HG03442 (cell line): ENCODE results near the gene OR2Z1.
"Not testable (repeated sequence)": the region's sequence is repeated elsewhere in the genome, so short reads cannot be mapped to it uniquely, and the experiment has no call there.

ENCODE experiments used
- ATAC-seq: cut with Tn5 transposase; IDR thresholded peaks from one replicate; pipeline ENCODE4 v1.9.1; 2021; ENCODE audit warnings: mild to moderate bottlenecking, moderate library complexity; ENCODE audit not compliant: unreplicated experiment

Gene OR2Z1

DNA sequence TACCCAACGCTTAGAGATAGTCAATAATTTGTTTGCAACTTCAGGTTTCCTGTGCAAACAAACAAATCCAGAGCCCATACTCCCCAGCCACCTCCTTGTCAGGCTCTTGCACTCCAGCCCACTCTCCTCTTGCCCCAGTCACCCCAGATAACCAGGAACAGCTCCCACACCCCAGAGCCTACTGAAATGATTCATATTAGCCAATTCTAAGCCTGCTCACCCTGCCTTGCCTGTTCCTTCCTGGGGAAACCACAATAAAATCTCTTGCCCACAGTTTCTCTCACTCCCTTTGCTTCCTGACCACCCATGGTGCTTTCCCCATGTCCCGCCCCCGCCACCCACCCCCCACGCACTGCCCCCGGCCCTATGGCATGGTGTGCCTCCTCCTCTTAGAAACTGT, 19.1 kb upstream of the OR2Z1 start:
- no peak for ATAC-seq

DNA sequence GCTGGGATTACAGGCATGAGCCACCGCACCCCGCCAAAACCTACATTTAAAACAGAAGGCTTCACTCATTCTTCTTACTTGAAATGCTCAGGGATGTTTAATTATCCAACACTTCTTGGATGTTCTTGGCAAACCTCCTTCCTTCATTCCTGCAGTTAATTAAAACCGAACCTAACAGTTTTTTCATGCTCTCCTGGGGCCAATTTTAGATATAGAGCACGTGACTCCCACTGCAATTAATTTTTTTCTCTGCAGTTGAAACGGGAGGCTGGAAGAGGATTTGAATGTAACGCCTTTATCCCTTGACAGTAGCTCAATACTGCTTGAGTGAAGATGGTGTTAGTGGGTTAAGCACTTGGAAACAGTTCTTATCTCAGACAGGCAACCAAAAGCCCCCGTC, 18.2 kb upstream of the OR2Z1 start:
- no peak for ATAC-seq

DNA sequence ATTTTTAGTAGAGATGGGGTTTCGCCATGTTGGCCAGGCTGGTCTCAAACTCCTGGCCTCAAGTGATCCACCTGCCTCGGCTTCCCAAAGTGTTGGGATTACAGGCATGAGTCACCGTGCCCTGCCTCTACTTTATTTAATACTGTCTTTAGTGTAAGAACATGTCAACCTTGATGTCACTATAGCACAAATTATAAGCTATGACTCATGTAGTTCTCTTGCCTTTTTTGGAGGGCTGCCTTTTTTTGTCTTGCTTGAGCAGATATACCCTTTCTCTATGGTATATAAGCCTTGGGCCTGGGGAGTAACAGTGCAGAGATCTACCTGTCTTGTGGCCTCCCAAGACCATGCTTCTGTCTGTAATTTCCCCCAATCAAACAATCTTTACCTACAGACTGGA, 16.1 kb upstream of the OR2Z1 start:
- not testable (repeated sequence) for ATAC-seq

GRCh38 chr19:8705742-8706141, 15.7 kb upstream of the OR2Z1 start:
- ATAC-seq: no peak

- not testable (repeated sequence) for ATAC-seq
Observed at GRCh38 chr19:8710337-8710736, 11.1 kb upstream of the OR2Z1 start.

GRCh38 chr19:8722032-8722431, 598 bp downstream of the OR2Z1 start:
- ATAC-seq: no peak

GRCh38 chr19:8724276-8724675, 2.8 kb downstream of the OR2Z1 start:
- ATAC-seq: no peak

- no peak for ATAC-seq
Observed at GRCh38 chr19:8731428-8732169, 10.2 kb downstream of the OR2Z1 start.

GRCh38 chr19:8738377-8738776, 16.9 kb downstream of the OR2Z1 start:
- no peak for ATAC-seq

- ATAC-seq: not testable (repeated sequence)
Observed at GRCh38 chr19:8739291-8740065, 18.0 kb downstream of the OR2Z1 start.

DNA sequence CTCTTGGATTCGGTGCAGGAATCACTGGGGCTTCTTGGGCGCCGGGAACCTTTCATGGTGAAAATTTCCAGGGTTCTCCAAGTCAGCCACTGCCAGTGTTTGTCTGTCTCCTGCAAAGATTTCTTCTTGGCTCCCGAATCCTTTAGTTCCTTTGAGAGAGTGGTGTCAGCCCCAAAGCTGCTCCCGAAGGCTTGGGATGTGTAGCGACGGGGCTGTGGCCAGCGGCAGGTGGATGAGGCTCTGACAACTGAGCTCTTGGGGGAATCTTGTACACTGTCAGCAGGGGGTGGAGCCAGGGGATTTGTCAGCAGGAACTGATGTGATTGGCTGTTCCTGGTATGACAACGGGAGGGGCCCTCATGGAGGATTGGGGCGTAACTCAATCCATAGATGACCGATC, 45.8 kb downstream of the OR2Z1 start:
- ATAC-seq: not testable (repeated sequence)

DNA sequence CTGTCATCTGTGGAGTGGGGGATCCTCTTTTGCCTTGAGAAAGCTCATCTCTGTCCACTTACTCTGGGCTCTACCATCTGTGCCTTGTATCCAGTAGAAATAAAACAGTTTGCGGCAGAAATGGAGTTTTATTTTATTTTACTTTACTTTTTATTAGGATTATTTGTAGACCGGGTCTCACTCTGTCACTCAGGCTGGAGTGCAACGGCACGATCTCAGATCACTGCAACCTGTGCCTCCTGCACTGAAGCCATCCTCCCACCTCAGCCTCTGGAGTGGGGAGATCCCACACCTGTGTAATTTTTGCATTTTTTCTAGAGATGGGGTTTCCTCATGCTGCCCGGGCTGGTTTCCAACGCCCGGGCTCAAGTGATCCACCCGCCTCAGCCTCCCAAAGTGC, 47.8 kb downstream of the OR2Z1 start:
- ATAC-seq: not testable (repeated sequence)

DNA sequence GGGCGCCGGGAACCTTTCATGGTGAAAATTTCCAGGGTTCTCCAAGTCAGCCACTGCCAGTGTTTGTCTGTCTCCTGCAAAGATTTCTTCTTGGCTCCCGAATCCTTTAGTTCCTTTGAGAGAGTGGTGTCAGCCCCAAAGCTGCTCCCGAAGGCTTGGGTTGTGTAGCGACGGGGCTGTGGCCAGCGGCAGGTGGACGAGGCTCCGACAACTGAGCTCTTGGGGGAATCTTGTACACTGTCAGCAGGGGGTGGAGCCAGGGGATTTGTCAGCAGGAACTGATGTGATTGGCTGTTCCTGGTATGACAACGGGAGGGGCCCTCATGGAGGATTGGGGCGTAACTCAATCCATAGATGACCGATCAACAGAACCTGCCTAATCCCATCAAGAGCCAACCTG, 52.2 kb downstream of the OR2Z1 start:
- not testable (repeated sequence) for ATAC-seq
